GM12878 (cell line): ENCODE results near the gene LYL1. TPM values are rescaled to one million over a fixed set of nuclear protein-coding genes. Genes with fewer than 3 reads are reported as not detected.

ENCODE experiments used
- ATAC-seq: fragments of 200-7000 bp; cut with Tn5 transposase; 3 replicates; pipeline ENCODE4 v1.9.1; 2020; ENCODE audit warnings: mild to moderate bottlenecking, moderate library complexity
- BruUV-seq: library from RNA; stranded (reverse); fragments of 400-500 nt; replicated peaks from 2 replicates; lab custom pipeline; 2021; lab: Mats Ljungman, UMichigan
- CTCF ChIA-PET: fragments of 300-600 bp; sonication (Branson Sonifier 250); formaldehyde crosslinking; extraction: SDS; loops from one replicate; lab custom pipeline; 2021; ENCODE audit warnings: inconsistent platforms; lab: Yijun Ruan, JAX
- POLR2A ChIA-PET: fragments of 350-600 bp; formaldehyde crosslinking; extraction: SDS; loops from one replicate; lab custom pipeline; 2021; ENCODE audit warnings: inconsistent platforms; lab: Charles Lee
- RAD21 ChIA-PET: fragments of 300-600 bp; sonication (Branson Sonifier 250); formaldehyde crosslinking; loops from one replicate; lab custom pipeline; 2023; ENCODE audit warnings: antibody characterized with exemption; ENCODE audit not compliant: unreplicated experiment; lab: Charles Lee
- SMC1A ChIA-PET: fragments of 300-600 bp; sonication (Branson Sonifier 250); formaldehyde crosslinking; loops from one replicate; lab custom pipeline; 2023; ENCODE audit not compliant: unreplicated experiment, uncharacterized antibody; lab: Charles Lee
- DNase-seq: peaks from one replicate; pipeline ENCODE4 v3.0.0-alpha.2; 2011; ENCODE audit warnings: low read depth, low spot score
- FAIRE-seq: peaks from 3 replicates; lab custom pipeline; 2011; peaks lifted over from hg19 to GRCh38; lab: Jason Lieb, UNC
- H2AFZ ChIP-seq: 2 replicates; pipeline ENCODE4 v1.6.0; 2011; ENCODE audit warnings: low read depth, low read length, control low read depth; ENCODE audit not compliant: control insufficient read depth
- H3K27ac ChIP-seq: 2 replicates; pipeline ENCODE4 v1.5.1; 2011; ENCODE audit warnings: control low read depth; ENCODE audit not compliant: control insufficient read depth, insufficient read depth
- H3K27me3 ChIP-seq, 2 experiments: replicated peaks in 1 of 2; 2 replicates each; pipeline versions ENCODE4 v1.6.0 to v1.6.1; 2011; ENCODE audit warnings: low read length in 1 of 2; ENCODE audit not compliant: control insufficient read depth in 2 of 2, insufficient read depth in 2 of 2
- H3K36me3 ChIP-seq, 2 experiments: 2 replicates each; pipeline ENCODE4 v1.5.1; 2011; ENCODE audit warnings: low read length in 1 of 2; ENCODE audit not compliant: control insufficient read depth in 2 of 2, insufficient read depth in 2 of 2
- H3K4me1 ChIP-seq: 2 replicates; pipeline ENCODE4 v1.6.1; 2011; ENCODE audit warnings: mild to moderate bottlenecking, low read length, moderate library complexity, mixed read lengths; ENCODE audit not compliant: control insufficient read depth, insufficient read depth
- H3K4me2 ChIP-seq: 2 replicates; pipeline ENCODE4 v1.6.0; 2011; ENCODE audit warnings: control low read depth; ENCODE audit not compliant: control insufficient read depth, insufficient read depth
- H3K4me3 ChIP-seq: fragments of 200-600 bp; sonication (generic); 2 replicates; pipeline ENCODE4 v1.5.1; 2016
- H3K79me2 ChIP-seq: 2 replicates; pipeline ENCODE4 v1.6.0; 2011; ENCODE audit warnings: low read length; ENCODE audit not compliant: control insufficient read depth, insufficient read depth
- H3K9ac ChIP-seq: 2 replicates; pipeline ENCODE4 v1.8.0; 2011; ENCODE audit warnings: low read length, control low read depth, mixed read lengths; ENCODE audit not compliant: control insufficient read depth, insufficient read depth
- H3K9me3 ChIP-seq: replicated peaks from 3 replicates; pipeline ENCODE4 v1.5.1; 2011; ENCODE audit warnings: mild to moderate bottlenecking, low read length; ENCODE audit not compliant: control insufficient read depth, insufficient read depth
- H4K20me1 ChIP-seq: 2 replicates; pipeline ENCODE4 v1.6.0; 2011; ENCODE audit not compliant: control insufficient read depth, insufficient read depth
- BRCA1 ChIP-seq: IDR thresholded peaks from 2 replicates; pipeline ENCODE4 v1.6.1; 2011; ENCODE audit warnings: low read depth, low read length, improper control_type of control experiment
- CHD4 ChIP-seq: fragments of 200-600 bp; sonication (generic); IDR thresholded peaks from 2 replicates; pipeline ENCODE4 v1.6.1; 2016; ENCODE audit warnings: mild to moderate bottlenecking
- CREB1 ChIP-seq: IDR thresholded peaks from 2 replicates; pipeline ENCODE4 v1.6.1; 2012; ENCODE audit warnings: low read depth, mild to moderate bottlenecking, inconsistent platforms
- FOS ChIP-seq: IDR thresholded peaks from 3 replicates; pipeline ENCODE4 v1.6.1; 2011; ENCODE audit warnings: borderline replicate concordance; ENCODE audit not compliant: insufficient read length; ENCODE audit errors: extremely low read depth
- JUNB ChIP-seq: IDR thresholded peaks from 2 replicates; pipeline ENCODE4 v1.6.1; 2016; ENCODE audit warnings: antibody characterized with exemption, mild to moderate bottlenecking
- MTA2 ChIP-seq: fragments of 450-650 bp; IDR thresholded peaks from 2 replicates; pipeline ENCODE4 v1.6.1; 2016; ENCODE audit warnings: low read depth, mild to moderate bottlenecking, moderate library complexity
- PAX5 ChIP-seq: IDR thresholded peaks from 2 replicates; pipeline ENCODE4 v1.6.1; 2011; ENCODE audit warnings: low read depth, low read length, borderline replicate concordance
- SIN3A ChIP-seq: IDR thresholded peaks from 2 replicates; pipeline ENCODE4 v1.6.1; 2012; ENCODE audit warnings: low read depth, low read length, improper control_type of control experiment
- ZNF207 ChIP-seq: fragments of 450-650 bp; IDR thresholded peaks from 2 replicates; pipeline ENCODE4 v1.6.1; 2014; ENCODE audit warnings: antibody characterized with exemption, mild to moderate bottlenecking, borderline replicate concordance
- WGBS: methylation state at CpG from one replicate; pipeline ENCODE4 v1.1.6; 2016; ENCODE audit warnings: low lambda C conversion rate; ENCODE audit not compliant: insufficient replicate concordance, insufficient coverage; ENCODE audit errors: missing lambda C conversion rate; 5-methylcytosine and 5-hydroxymethylcytosine counted together
- in situ Hi-C: fragments of 300-500 bp; cut with MboI; formaldehyde crosslinking; loops from 9 replicates; pipeline ENCODE4 v1.14.3; 2018; ENCODE audit warnings: mixed read lengths
- intact Hi-C: fragments of 100-400 bp; cut with micrococcal nuclease; formaldehyde crosslinking; loops from one replicate; pipeline ENCODE4 v1.14.2; 2022; ENCODE audit not compliant: unreplicated experiment
- polyA plus RNA-seq, 11 experiments: library from polyadenylated mRNA; depleted of rRNA in 4 of 11; unstranded in 6 of 11; stranded (reverse) in 5 of 11; fragments of >200 nt; fragmentation: Nextera tagmentation in 4 of 11; fragmentation: Illumina TruSeq in 1 of 11; extraction: Ambion mirVana in 4 of 11; extraction: Trizol in 1 of 11; gene quantifications; 1 replicate in 1 of 11; 2 replicates in 10 of 11; pipeline versions ENCODE4 v1.2.1 to v1.2.3, GENCODE V29; 2011 to 2016; ENCODE audit warnings: inconsistent platforms in 2 of 11, missing spikeins in 2 of 11, low read depth in 1 of 11
- total RNA-seq, 4 experiments: library from RNA; depleted of rRNA in 3 of 4; stranded (reverse); fragments of >200 nt in 3 of 4; fragmentation: Illumina TruSeq in 1 of 4; extraction: Trizol in 1 of 4; gene quantifications; 2 replicates each; pipeline versions ENCODE4 v1.2.1 to v1.2.3, GENCODE V29; 2013 to 2021
- TF ChIP-seq, protein P1 (sequence below): fragments of 450-650 bp; formaldehyde crosslinking; IDR thresholded peaks from 2 replicates; pipeline ENCODE4 v1.4.0; 2022; ENCODE audit warnings: mild to moderate bottlenecking, moderate library complexity

LYL1 gene
- total and polyA plus RNA-seq, 10 of the 15 experiments (the other 5 are each of a cell fraction or from before 2014, with no cell fraction given): 0.10 to 34.8 (median 4.4) TPM

DNA sequence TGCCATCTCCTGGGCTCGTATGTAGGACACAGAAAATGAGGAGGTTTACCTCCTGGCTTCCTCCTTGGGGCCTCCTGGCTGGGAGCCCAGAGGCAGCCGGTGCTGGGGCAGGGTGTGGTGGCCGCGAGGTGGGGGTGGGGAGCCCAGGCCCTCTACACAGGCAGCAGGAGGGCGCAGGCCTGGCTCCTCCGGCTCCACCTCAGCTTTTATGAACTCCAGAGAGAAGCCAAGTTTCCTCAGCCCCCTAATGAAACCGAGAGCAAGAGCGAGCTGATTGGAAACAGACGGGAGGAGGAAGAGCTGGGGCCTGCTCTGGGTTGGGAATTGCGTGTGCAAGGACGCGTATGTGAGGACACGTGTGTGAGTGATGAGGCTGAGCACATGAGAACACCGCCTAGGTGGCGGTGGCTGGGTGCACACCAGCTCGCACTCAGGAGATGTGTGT is 23.1 kb downstream of the LYL1 start:
- ChIA-PET SMC1A (no interaction called here), RAD21 (no interaction called here), POLR2A (no interaction called here), CTCF (interaction anchor here (0.6 to 2.5 kb wide), 6 partner anchors 11 to 114 kb away, joined by 3 to 8 read pairs (median 4); no protein-coding TSS in a partner anchor)
- WGBS: 45% methylated on average over 16 of the region's 16 CpGs
- Histone ChIP-seq H3K27me3 (peaks cover 1 to 3% of the 10 kb centered on the region in 2 experiments; a peak in 3 of 4 replicates), H3K9ac (no peak overlapping the region), H4K20me1 (no peaks in the 10 kb centered on the region), H3K27ac (no peak overlapping the region), H3K9me3 (no peaks in the 10 kb centered on the region), H3K4me3 (no peak overlapping the region), H3K4me2 (no peak overlapping the region), H3K36me3 (no peaks in the 10 kb centered on the region), H3K4me1 (no peaks in the 10 kb centered on the region), H2AFZ (no peak overlapping the region), H3K79me2 (no peaks in the 10 kb centered on the region)
- intact Hi-C loops (no loop called here), in situ Hi-C loops (no loop called here)
- TF ChIP-seq MTA2 (no peak), SIN3A (no peak), CHD4 (no peak), FOS (no peak), BRCA1 (no peak), ZNF207 (no peak), PAX5 (no peak), CREB1 (no peak), JUNB (no peak)
- TF ChIP-seq, protein P1, sequence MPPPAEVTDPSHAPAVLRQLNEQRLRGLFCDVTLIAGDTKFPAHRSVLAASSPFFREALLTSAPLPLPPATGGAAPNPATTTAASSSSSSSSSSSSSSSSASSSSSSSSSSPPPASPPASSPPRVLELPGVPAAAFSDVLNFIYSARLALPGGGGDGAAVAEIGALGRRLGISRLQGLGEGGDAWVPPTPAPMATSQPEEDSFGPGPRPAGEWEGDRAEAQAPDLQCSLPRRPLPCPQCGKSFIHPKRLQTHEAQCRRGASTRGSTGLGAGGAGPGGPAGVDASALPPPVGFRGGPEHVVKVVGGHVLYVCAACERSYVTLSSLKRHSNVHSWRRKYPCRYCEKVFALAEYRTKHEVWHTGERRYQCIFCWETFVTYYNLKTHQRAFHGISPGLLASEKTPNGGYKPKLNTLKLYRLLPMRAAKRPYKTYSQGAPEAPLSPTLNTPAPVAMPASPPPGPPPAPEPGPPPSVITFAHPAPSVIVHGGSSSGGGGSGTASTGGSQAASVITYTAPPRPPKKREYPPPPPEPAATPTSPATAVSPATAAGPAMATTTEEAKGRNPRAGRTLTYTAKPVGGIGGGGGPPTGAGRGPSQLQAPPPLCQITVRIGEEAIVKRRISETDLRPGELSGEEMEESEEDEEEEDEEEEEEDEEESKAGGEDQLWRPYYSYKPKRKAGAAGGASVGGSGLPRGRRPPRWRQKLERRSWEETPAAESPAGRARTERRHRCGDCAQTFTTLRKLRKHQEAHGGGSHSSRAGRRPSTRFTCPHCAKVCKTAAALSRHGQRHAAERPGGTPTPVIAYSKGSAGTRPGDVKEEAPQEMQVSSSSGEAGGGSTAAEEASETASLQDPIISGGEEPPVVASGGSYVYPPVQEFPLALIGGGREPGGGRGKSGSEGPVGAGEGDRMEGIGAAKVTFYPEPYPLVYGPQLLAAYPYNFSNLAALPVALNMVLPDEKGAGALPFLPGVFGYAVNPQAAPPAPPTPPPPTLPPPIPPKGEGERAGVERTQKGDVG: no peak
- no peak for DNase-seq
- ATAC-seq: no peak
- no peak for FAIRE-seq
- no TSS peak for BruUV-seq
